Measurements from ENCODE around the gene ZBTB7C. TPM values are rescaled to one million over a fixed set of nuclear protein-coding genes. Genes with fewer than 3 reads are reported as not detected.

ZBTB7C gene
- polyA plus RNA-seq, 1 experiment = not detected

- ChIA-PET CTCF (no interaction called here), POLR2A (no interaction called here)
- DNase-seq (ENCODE audit: low read depth) = no peak
- H3K4me3 ChIP-seq (ENCODE audit: low read depth, low read length) = no peak overlapping the region
- TF ChIP-seq CTCF (IDR thresholded peaks at IDR 0.05; ENCODE audit: insufficient read depth, low read depth, low read length) = no peak
- no peaks in the 10 kb centered on the region for H3K36me3 ChIP-seq (ENCODE audit: control insufficient read depth, insufficient read depth, low read length)
- 0 out of 2 replicates have a peak, but pooled peaks cover 2% of the 10 kb centered on the region for H3K27me3 ChIP-seq (ENCODE audit: control insufficient read depth, insufficient read depth, low read length)
These were observed 295.5 kb downstream of the ZBTB7C start for GRCh38 chr18:48113691-48114090.

GRCh38 chr18:48111587-48111986, 297.6 kb downstream of the ZBTB7C start:
- H3K36me3 ChIP-seq (ENCODE audit: control insufficient read depth, insufficient read depth, low read length) = no peaks in the 10 kb centered on the region
- H3K27me3 ChIP-seq (ENCODE audit: control insufficient read depth, insufficient read depth, low read length) = peaks cover 2% of the 10 kb centered on the region; the same call in 1 of the 2 replicates
- ChIA-PET CTCF (no interaction called here), POLR2A (no interaction called here)
- no peak for DNase-seq (ENCODE audit: low read depth)
- H3K4me3 ChIP-seq (ENCODE audit: low read depth, low read length) = no peak overlapping the region
- no peak for TF ChIP-seq CTCF (IDR thresholded peaks at IDR 0.05; ENCODE audit: insufficient read depth, low read depth, low read length)

GRCh38 chr18:48110797-48111196, 298.4 kb downstream of the ZBTB7C start:
- CTCF ChIA-PET = interaction anchor here (0.6 kb wide), 1 partner anchor 13 kb away, joined by 3 read pairs; no protein-coding TSS in a partner anchor
- Histone ChIP-seq H3K36me3 (ENCODE audit: control insufficient read depth, insufficient read depth, low read length) (no peaks in the 10 kb centered on the region), H3K4me3 (ENCODE audit: low read depth, low read length) (no peak overlapping the region), H3K27me3 (ENCODE audit: control insufficient read depth, insufficient read depth, low read length) (peaks cover 2% of the 10 kb centered on the region; the same call in 1 of the 2 replicates)
- POLR2A ChIA-PET = no interaction called here
- no peak for TF ChIP-seq CTCF (IDR thresholded peaks at IDR 0.05; ENCODE audit: insufficient read depth, low read depth, low read length)
- no peak for DNase-seq (ENCODE audit: low read depth)

GRCh38 chr18:48109961-48110493, 299.2 kb downstream of the ZBTB7C start:
- POLR2A ChIA-PET = no interaction called here

GRCh38 chr18:48108136-48108535, 301.0 kb downstream of the ZBTB7C start:
- Histone ChIP-seq H3K27me3 (ENCODE audit: control insufficient read depth, insufficient read depth, low read length) (peaks cover 2% of the 10 kb centered on the region; the same call in 1 of the 2 replicates), H3K4me3 (ENCODE audit: low read depth, low read length) (no peak overlapping the region), H3K36me3 (ENCODE audit: control insufficient read depth, insufficient read depth, low read length) (no peaks in the 10 kb centered on the region)
- ChIA-PET CTCF (interaction anchor here (1.0 kb wide), 1 partner anchor 9 kb away, joined by 5 read pairs; no protein-coding TSS in a partner anchor), POLR2A (no interaction called here)
- DNase-seq (ENCODE audit: low read depth) = no peak
- no peak for TF ChIP-seq CTCF (IDR thresholded peaks at IDR 0.05; ENCODE audit: insufficient read depth, low read depth, low read length)

More at GRCh38 chr18:48109961-48110493, 299.2 kb downstream of the ZBTB7C start:
- CTCF ChIA-PET = no interaction called here
- no peaks in the 10 kb centered on the region for H3K36me3 ChIP-seq (ENCODE audit: control insufficient read depth, insufficient read depth, low read length)
- DNase-seq (ENCODE audit: low read depth) = no peak
- no peak for TF ChIP-seq CTCF (IDR thresholded peaks at IDR 0.05; ENCODE audit: insufficient read depth, low read depth, low read length)
- H3K27me3 ChIP-seq (ENCODE audit: control insufficient read depth, insufficient read depth, low read length) = peaks cover 2% of the 10 kb centered on the region; the same call in 1 of the 2 replicates
- H3K4me3 ChIP-seq (ENCODE audit: low read depth, low read length) = no peak overlapping the region
